NCI-H1436 treated with DMSO at 0.1 percent for 48 hours (cell line): Measurements from ENCODE around the gene IL18R1.
"Not testable (repeated sequence)": the region's sequence is repeated elsewhere in the genome, so short reads cannot be mapped to it uniquely, and the experiment has no call there.

Experiments used
- DNase-seq: peaks from one replicate; lab custom pipeline; 2025; lab: John Stamatoyannopoulos, UW

The IL18R1 gene, protein sequence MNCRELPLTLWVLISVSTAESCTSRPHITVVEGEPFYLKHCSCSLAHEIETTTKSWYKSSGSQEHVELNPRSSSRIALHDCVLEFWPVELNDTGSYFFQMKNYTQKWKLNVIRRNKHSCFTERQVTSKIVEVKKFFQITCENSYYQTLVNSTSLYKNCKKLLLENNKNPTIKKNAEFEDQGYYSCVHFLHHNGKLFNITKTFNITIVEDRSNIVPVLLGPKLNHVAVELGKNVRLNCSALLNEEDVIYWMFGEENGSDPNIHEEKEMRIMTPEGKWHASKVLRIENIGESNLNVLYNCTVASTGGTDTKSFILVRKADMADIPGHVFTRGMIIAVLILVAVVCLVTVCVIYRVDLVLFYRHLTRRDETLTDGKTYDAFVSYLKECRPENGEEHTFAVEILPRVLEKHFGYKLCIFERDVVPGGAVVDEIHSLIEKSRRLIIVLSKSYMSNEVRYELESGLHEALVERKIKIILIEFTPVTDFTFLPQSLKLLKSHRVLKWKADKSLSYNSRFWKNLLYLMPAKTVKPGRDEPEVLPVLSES

DNA sequence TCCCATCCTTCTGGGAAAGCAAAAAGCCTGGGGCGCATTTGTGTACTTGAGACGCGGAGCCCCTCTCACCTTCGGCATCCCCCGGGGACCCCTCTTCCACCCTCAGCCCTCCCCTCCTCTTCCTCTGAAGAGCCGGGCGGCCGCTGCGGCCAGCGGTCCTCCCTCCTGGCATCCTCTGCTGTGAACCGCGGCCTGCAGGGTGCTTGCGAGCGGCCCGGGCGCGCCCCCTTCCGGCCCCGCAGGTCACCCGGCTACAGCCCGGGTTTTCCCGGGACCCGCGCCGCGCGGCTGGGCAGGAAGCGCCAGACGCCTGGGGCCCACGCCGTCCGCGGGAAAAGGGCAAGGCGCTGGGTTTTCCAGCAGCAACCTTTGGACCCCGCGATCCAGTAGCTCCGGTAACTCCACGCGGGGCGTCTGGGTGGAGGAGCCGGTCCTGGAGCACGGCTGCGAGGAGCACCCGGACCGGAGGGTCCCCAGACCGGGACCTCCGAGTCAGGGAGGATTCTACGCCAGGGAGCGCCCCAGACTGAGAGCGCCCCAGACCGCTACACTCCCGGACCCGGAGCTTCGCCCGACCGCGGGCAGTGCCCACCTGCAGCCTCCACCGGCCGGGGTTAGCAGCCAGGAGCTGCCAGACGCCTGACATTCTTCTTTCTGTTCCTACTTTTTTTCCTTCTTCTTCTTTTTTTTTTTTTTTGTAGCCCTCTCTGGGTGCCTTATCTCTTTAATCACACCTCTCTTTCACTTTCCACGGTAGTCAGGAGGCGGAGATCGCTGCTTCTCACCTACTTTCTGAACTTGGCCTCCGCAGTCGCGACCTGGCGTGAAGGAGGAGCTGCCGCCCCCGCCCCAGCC is at the start of gene IL18R1:
Gene IL18R1, plus strand, starts transcription at position 271 of the 855 bp plus-strand sequence. CDS start 6,865 bp downstream, outside the sequence.
- no peak for DNase-seq

DNA sequence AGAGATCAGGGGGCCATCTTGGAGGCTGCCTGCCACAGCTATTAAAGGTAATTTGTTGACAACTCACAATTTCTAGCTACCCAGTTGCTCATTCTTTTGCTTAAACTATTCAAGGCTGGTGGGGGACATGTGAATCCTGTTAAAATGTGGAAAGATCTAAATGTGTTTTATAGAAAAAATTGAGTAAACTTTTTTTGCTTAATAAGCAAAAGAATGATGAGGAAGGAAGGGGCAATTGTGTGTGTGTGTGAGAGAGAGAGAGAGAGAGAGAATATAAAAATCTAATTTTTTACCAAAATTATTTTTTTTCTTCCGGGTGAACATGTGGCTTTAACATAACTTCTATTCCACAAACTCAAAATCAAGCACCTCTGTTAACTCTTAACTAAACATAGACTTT is 49.5 kb upstream of the IL18R1 start:
- no peak for DNase-seq

DNA sequence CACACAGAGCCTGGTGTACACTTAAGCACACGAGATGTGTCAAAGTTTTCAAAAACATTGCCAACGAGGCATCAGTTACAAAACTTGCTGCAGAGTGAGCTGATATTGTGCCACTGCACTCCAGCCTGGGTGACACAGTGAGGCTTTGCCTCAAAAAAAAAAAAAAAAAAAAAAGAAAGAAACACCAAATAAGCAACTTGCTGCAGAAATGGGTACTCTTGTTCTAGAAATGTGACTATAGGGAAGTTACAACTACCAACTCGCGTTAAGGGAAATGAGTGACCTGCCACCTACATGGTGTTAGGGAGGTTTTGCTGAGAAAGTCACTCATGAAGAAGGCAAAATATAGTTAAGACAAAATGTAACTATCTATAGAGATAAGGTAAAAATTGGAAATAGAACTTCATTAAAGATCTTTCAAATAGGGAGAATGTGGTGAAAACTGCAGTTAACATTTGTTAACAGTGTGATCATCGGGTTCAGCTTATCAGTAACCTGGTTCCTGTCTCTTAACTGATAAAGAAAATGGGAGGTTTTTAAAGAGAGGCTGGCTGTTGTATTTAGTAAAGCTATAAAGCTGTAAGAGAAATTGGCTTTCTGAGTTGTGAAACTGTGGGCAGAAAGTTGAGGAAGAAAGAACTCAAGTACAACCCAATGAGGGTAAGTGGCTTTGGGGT is 44.5 kb upstream of the IL18R1 start, which contains the start of gene IL1RL1:
Gene IL1RL1, plus strand, starts transcription at position 600 of the 677 bp plus-strand sequence. CDS start 26,702 bp downstream, outside the sequence.
- DNase-seq, result no peak

DNA sequence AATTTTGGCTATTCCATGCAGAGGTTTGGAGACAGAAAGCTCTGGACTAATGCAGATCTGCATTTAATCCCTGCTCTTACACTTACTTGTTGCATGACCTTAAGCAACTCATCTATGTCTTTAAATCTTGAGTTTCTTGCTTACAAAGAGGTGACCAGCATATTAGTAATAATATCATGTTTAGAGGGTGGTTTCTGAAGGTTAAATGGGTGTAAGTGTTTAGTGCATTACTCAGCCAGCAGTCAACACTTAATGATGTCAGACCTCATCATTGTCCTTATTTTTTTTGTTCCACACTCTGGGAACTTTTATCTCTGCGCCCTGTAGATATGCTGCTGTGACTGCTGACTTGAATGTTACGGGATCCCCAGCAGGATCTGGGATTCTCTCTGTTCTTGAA is 42.6 kb upstream of the IL18R1 start:
- DNase-seq, result no peak

DNA sequence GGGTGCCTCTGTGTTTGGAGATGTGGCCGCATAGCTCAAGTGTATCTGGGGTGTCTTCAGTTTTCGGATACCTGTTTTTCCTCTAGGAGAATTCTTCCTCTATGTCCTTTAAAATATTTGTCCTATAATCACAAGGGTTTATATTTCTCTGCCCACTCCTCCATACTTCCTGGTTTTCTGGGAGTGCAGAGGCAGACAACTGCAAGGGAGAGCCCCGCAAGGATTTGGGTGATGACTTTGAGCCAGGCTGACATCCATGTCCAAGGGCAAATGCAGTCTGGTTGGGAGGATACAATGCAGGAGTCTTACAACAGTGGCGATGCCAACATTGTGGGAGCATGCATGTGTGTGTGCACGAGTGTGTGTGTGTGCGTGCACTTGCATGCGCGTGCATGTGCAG is 42.1 kb upstream of the IL18R1 start:
- DNase-seq, result no peak

DNA sequence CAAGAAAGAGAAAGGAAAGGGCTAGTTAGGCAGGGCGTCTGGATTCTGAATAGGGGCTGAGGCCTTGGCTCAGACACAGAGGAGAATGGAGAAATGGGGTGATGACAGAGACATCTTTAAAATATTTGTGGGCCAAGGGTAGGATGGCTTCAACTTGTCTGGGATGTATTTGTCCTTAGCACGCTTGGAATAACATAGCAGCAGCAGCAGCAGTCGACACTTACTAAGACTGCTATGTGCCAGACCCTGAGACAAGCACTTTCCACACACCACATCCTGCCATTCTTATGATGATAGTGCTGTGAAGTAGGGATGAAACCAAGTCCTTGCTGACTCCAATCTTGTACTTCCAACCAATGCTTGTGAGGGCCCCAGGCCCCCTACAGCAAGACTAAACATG is 41.6 kb upstream of the IL18R1 start:
- no peak for DNase-seq

DNA sequence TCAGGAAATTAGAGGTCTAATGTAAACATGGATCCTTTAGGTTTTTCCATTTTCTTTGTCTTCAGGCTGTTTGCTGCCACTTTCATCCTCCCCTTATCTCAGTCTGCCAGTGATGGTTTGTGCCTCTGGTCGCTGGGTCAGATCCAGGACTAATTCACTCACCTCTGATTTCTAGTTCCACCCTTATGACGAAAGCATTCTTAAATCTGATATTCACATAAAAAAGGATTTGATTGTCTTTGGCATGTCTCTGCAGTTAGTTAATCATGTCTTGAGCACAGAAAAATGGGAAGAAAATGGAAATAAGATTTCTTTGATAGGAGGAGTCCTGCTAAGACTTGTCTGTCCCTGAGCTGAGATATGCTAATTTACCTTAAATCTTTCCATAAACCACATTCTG is 39.7 kb upstream of the IL18R1 start:
- no peak for DNase-seq

DNA sequence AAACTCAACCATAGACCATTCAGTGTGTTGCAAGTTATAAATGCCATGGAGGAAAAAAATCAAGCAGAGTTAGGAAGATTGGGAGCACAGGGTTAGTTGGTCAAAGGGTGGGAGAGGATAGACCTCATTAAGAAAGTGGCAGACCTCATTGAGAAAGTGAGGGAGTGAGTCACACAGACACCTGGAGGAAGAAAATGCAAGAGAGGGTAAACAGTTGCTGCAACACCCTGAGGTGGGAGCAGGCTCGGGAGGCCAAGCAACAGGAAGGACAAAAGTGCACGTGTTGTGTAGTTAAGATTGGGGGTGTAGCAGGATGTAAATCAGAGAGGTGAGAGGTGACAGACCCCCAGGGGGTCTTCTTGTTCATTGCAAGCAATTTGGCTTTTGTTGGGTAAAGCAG is 37.9 kb upstream of the IL18R1 start:
- DNase-seq, result no peak

DNA sequence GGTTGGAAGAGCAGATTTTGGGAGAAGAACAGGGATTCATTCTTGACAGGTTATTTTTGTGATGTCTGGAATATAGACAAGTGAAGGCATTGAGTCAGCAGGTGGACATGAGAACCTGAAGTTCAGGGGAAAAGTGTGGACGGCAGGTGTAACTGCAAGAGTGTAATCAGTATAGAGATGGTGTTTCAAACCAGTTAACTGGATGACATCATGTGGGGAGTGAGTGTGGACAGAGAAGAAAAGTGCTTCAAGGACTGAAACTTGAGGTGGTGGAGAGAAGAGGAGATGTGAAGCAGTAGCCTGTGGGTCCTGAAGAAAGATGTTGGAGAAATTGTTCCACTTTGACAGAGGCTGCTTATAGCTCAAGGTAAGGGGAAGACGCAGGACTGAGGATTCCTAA is 37.2 kb upstream of the IL18R1 start:
- no peak for DNase-seq

DNA sequence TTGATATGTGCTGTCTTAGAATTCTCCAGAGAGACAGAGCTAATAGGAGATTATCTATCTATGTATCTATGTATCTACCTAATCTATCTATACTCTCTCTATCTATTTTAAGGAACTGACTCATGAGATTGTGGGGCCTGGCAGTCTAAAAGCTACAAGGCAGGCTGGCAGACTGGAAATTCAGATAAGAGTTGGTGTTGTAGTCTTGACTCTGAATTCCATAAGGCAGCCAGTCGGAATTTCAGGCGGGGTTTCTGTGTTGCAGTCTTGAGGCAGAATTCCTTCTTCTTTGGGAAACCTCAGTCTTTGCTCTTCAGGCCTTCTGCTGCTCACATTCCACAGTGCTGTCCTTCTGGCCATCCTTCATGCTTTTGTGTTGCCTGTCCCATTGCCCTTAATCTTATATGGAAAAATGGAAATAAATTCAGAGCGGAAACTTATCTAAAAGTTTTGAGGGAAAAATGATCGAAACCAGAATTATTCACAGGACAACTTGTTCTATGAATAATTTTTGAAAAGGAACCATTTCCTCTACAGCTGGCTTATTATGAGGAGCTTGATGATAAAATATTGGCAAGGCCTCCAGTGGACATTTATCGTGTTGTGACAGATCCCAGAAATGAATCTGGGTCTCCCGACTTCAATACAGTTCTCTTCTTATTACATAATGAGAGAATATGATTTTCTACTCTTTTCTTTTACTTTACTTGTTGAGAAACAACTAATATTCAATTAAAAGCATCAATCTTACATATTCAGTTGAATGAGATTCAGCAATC is 33.5 kb upstream of the IL18R1 start:
- DNase-seq, result no peak

DNA sequence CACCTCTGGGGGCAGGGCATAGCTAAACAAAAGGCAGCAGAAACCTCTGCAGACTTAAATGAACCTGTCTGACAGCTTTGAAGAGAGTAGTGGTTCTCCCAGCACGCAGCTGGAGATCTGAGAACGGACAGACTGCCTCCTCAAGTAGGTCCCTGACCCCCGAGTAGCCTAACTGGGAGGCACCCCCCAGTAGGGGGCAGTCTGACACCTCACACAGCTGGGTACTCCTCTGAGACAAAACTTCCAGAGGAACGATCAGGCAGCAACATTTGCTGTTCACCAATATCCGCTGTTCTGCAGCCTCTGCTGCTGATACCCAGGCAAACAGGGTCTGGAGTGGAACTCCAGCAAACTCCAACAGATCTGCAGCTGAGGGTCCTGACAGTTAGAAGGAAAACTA is 30.7 kb upstream of the IL18R1 start:
- not testable (repeated sequence) for DNase-seq

DNA sequence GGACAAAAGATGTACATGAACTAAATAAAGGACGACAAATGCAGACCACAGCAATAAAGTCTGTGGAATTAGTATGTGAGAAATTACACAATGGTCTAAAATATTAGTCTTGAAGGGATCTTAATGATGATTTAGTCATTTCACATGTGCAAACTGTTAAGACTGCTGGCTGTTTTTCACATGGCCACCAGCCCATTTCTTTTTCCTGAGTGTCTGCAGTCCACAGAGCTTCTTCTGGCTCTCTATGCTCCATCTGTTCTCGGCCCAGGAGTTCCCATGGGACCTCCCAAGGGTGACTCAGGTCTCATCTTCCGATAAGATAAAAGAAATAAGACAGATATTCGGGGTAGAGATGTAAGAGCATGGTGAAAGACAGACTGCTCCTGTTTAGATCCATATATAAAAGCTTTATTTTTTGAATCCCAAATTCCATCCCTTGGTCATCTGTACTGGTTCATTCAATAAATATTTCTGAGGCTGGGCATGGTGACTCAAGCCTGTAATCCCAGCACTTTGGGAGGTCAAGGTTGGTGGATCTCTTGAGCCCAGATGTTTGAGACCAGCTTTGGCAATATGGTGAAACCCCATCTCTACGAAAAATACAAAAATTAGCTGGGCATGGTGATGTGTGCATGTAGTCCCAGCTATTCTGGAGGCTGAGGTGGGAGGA is 24.1 kb upstream of the IL18R1 start:
- DNase-seq, result no peak

DNA sequence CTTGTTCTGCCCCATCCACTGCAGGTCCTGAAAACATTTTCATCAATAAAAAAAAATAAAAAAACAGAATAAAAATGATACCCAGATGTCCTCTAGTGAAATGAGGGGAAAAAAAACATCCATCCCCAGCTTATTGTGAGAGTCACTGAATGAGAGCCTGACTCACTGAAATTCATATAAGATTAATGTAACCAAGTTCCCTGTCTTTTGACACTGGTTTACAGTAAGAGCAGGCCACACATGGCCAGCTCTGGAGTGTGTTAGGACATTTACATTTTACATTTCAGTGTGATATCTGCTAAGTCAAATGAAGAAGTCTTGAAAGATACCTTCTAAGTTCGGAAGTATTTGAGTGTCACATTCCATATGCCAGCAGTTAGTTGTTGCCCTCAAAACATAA is 21.1 kb upstream of the IL18R1 start:
- no peak for DNase-seq

DNA sequence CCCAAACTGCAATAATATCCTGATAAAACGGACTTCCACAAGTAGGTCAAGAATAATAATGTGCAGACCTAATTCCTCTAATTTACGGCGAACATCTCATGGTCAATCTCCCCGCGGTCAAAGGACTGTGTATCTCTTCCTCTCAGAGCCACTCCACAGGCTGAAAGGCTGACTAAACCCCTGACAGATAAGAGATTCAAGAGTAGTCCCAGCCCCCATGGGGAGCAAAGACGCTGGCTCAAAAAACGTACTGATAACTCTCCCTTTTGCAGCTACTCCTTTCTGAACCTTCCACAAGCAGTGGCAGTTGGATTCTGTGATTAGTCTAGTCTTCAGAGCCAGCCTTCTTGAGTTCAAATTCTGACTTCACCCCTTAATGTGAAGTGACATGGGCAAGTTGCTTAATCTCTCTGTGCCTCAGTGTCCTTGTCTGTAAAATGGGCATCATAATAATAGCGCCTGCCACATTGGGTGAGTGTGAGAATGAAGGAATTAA is 19.7 kb upstream of the IL18R1 start:
- no peak for DNase-seq

DNA sequence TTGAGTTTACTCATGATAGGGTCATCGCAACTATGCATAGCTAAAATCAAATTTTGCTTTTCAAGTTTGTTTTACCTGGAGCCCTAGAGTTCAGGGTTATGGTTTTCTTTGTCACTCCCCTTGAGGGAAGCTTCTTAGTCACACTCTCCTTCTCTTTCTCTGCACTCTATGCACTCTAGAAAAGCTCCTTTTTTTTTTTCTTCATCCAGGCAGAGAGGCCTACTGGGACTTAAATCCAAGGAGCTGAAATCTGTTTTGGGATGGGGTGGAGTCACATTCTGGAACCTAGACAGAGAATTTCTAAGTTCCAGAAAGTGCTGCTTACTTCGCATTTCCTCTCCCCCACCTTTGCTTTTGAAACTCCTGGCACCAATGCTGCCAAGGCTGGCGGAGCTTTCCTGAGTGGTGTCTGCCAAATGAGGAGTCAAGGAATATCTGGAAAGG is 19.1 kb upstream of the IL18R1 start:
- no peak for DNase-seq

DNA sequence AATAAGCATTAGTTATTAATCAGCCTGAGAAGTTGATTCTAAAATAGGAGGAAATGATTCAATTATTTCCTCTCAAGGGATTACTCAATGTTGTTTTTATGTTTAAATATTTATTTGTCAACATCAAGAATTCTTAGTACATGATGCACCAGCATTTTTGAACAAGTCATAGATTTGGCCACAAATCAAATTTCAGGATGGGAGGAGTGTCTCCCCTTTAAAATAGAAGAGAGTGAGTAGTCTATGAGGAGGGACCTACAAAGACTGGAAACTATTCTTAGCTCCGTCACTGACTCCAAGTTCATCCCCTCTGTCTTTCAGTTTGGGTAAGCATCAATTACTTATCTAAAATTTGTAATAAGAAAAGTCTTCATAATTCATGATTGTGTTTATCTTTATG is 18.6 kb upstream of the IL18R1 start:
- DNase-seq, result no peak

DNA sequence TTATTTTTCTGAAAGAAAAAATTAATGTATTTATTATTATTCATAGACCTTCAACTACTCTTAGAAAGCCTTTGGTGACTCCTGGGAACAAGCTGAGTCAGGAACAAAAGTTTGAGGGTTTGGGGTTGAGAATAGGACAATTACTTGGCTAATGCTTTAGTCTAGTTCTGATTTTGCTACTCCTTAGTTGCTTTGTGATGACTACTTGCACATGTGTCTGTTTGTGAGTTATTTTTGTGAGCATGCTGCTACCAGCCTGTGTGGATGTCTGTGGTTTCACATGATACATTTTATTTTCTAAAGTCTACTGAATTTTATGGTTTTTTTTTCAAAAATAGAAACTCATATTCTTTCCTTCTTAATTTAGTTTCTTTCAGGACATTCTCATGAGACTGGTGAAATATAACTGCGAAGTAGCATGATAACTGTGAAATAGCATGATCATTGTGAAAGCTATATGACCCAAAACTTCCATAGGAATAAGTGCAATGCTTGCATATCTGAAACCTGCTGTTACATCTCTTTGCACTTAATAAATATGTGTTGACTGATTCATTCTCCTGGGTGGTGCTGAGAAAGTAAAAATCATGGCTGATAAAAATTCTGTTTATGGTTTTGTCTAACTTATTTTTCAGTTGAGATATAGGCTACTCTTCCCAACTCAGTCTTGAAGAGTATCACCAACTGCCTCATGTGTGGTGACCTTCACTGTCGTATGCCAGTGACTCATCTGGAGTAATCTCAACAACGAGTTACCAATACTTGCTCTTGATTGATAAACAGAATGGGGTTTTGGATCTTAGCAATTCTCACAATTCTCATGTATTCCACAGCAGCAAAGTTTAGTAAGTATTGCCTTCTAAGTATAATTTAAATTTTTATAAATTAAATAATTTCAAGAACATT is 17.9 kb upstream of the IL18R1 start:
- no peak for DNase-seq

DNA sequence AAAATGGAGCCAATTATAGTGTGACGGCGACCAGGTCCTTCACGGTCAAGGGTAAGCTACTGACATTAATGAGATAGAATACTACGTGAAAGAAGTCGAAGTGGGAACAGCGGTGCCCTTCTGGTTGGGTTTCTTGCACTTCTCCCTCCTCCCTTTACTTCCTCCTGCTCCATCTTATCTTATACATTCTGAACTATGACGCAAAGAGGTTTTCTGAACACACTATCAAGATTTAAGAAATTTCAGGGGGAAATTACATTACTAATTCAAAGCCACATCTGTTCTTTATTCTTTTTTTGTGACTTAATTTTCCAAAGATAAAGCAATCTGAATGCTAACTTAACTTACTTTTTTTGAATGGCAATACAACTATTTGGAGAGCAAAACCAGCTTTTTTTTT is 14.8 kb upstream of the IL18R1 start:
- no peak for DNase-seq

DNA sequence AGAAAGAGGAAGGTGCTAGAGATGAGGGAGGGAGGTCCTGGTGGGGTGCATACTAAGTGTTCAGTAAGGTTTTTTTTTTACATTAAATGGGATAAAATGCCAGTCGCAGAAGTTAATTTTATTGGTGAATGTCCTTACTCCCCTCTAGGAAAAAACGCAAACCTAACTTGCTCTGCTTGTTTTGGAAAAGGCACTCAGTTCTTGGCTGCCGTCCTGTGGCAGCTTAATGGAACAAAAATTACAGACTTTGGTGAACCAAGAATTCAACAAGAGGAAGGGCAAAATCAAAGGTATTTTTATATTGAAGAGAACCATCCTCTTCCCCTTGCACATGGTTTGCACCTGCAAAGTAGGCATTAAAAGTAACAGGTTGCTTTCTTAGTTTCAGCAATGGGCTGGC is 12.7 kb upstream of the IL18R1 start:
- no peak for DNase-seq

DNA sequence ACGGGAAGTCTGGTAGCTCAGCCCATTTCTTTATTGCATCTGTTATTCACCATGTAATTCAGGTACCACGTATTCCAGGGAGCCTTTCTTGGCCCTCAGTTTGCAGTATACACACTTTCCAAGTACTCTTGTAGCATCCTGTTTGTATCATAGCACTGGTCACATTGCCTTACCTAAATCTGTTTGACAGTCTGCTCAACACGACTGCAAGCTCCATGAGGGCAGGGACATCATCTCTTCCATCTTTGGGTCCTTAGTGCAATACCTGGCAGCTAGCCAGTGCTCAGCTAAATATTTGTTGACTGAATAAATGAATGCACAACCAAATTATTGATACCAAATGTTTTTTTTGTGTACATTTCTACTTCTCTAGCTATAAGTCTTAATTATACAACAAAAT is 11.2 kb upstream of the IL18R1 start:
- no peak for DNase-seq
